MCF 10A (cell line): ENCODE results near the gene LRFN2. TPM values are rescaled to one million over a fixed set of nuclear protein-coding genes. Genes with fewer than 3 reads are reported as not detected.

Experiments
- BruUV-seq: library from RNA; stranded (reverse); fragments of 400-500 nt; replicated peaks from 2 replicates; lab custom pipeline; 2021; lab: Mats Ljungman, UMichigan
- CTCF ChIA-PET: fragments of 300-600 bp; sonication (Branson Sonifier 250); formaldehyde crosslinking; extraction: SDS; loops from one replicate; lab custom pipeline; 2021; ENCODE audit warnings: antibody characterized with exemption, inconsistent platforms; lab: Yijun Ruan, JAX
- POLR2A ChIA-PET: fragments of 300-600, 350-650 bp; sonication (Branson Sonifier 250); formaldehyde crosslinking; extraction: SDS; loops from one replicate; lab custom pipeline; 2020; ENCODE audit warnings: antibody characterized with exemption, inconsistent platforms; lab: Yijun Ruan, JAX
- DNase-seq: peaks from one replicate; pipeline ENCODE4 v3.0.0-alpha.2; 2018; ENCODE audit not compliant: unreplicated experiment
- H3K27ac Mint-ChIP-seq: one replicate; pipeline ENCODE4 v1.8.0; 2022; ENCODE audit warnings: mild to moderate bottlenecking, low read depth, mixed read lengths; ENCODE audit not compliant: unreplicated experiment
- H3K27me3 Mint-ChIP-seq: one replicate; pipeline ENCODE4 v1.8.0; 2022; ENCODE audit warnings: mixed read lengths; ENCODE audit not compliant: insufficient read depth, unreplicated experiment
- H3K36me3 Mint-ChIP-seq: one replicate; pipeline ENCODE4 v1.8.0; 2022; ENCODE audit warnings: mild to moderate bottlenecking, moderate library complexity, mixed read lengths; ENCODE audit not compliant: insufficient read depth, unreplicated experiment
- H3K4me1 Mint-ChIP-seq: one replicate; pipeline ENCODE4 v1.8.0; 2022; ENCODE audit warnings: mixed read lengths; ENCODE audit not compliant: insufficient read depth, unreplicated experiment
- H3K4me3 Mint-ChIP-seq: one replicate; pipeline ENCODE4 v1.8.0; 2022; ENCODE audit warnings: mild to moderate bottlenecking, moderate library complexity, mixed read lengths; ENCODE audit not compliant: unreplicated experiment
- H3K9me3 Mint-ChIP-seq: one replicate; pipeline ENCODE4 v1.8.0; 2022; ENCODE audit warnings: mixed read lengths; ENCODE audit not compliant: unreplicated experiment
- CTCF ChIP-seq: fragments of 200-600 bp; IDR thresholded peaks from one replicate; pipeline ENCODE4 v1.8.0; 2022; ENCODE audit warnings: antibody characterized with exemption, mild to moderate bottlenecking; ENCODE audit not compliant: unreplicated experiment
- intact Hi-C: fragments of 100-400 bp; cut with micrococcal nuclease; formaldehyde crosslinking; loops from 2 replicates; pipeline ENCODE4 v1.14.1; 2022
- total RNA-seq: library from RNA; stranded (reverse); gene quantifications from 2 replicates; pipeline ENCODE4 v1.2.3, GENCODE V29; 2022

LRFN2 gene
- total RNA-seq, 1 experiment from 2014 or later = not detected

DNA sequence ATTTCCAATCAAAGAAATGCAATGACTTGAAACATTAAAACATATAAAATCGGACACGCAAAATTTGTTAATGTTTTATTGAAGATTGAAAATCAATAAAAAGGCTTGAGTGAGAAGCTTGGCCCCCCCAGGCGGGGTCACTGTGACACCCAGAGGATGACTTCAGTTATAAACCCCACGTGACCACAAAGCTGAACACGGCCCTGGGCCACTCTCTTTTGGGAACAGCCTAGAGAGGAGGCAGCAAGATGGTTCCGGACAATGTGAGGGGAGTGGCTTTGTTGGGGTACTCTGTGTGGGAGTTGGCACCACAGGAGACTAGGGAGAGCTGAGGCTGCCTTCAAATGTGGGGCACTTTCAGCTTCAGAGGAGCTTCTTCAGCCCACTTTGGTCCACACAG lies 172.5 kb downstream of the LRFN2 start:
- ChIA-PET POLR2A (no interaction called here), CTCF (no interaction called here)
- H3K9me3 Mint-ChIP-seq = peaks cover 11% of the 10 kb centered on the region
- no peaks in the 10 kb centered on the region for H3K27me3 Mint-ChIP-seq
- DNase-seq = no peak
- H3K36me3 Mint-ChIP-seq = no peaks in the 10 kb centered on the region
- no peak for TF ChIP-seq CTCF
- BruUV-seq = no TSS peak
- no peak overlapping the region for H3K4me3 Mint-ChIP-seq
- intact Hi-C loops = no loop called here
- H3K4me1 Mint-ChIP-seq = no peaks in the 10 kb centered on the region
- H3K27ac Mint-ChIP-seq = no peak overlapping the region

GRCh38 chr6:40413239-40413638 lies 173.9 kb downstream of the LRFN2 start:
- no peak for DNase-seq
- no peak for TF ChIP-seq CTCF
- Mint-ChIP-seq H3K36me3 (no peaks in the 10 kb centered on the region), H3K27ac (no peak overlapping the region), H3K4me3 (no peak overlapping the region), H3K9me3 (peaks cover 7% of the 10 kb centered on the region), H3K4me1 (no peaks in the 10 kb centered on the region), H3K27me3 (no peaks in the 10 kb centered on the region)
- intact Hi-C loops = no loop called here
- POLR2A ChIA-PET = no interaction called here
- no TSS peak for BruUV-seq
- CTCF ChIA-PET = no interaction called here

DNA sequence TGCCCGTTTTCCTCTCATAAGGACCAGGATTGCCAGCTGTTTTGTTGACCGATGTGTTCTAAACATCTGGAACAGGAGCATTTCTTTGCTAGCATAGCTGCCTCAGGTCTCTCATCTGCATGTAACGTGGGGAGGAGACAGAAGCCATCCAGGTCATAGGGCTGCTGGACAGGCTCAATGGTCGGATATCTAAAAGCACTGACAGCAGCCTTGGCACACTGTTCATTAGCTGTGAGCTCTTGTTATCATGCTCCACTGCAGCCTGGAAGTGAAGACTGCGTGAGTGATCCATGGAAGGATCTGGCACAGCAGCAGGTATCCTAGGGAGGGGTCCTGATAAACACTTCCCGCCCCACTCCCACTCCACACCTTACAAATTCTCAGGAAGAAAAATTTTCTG lies 175.3 kb downstream of the LRFN2 start:
- ChIA-PET POLR2A (no interaction called here), CTCF (no interaction called here)
- Mint-ChIP-seq H3K4me3 (no peak overlapping the region), H3K9me3 (peaks cover 5% of the 10 kb centered on the region), H3K4me1 (no peaks in the 10 kb centered on the region), H3K36me3 (no peaks in the 10 kb centered on the region), H3K27ac (no peak overlapping the region), H3K27me3 (no peaks in the 10 kb centered on the region)
- TF ChIP-seq CTCF = no peak
- no TSS peak for BruUV-seq
- intact Hi-C loops = no loop called here
- no peak for DNase-seq

GRCh38 chr6:40410821-40411220 lies 176.3 kb downstream of the LRFN2 start:
- Mint-ChIP-seq H3K4me3 (no peak overlapping the region), H3K4me1 (no peaks in the 10 kb centered on the region), H3K9me3 (peaks cover 13% of the 10 kb centered on the region), H3K27me3 (no peaks in the 10 kb centered on the region), H3K27ac (no peak overlapping the region), H3K36me3 (no peaks in the 10 kb centered on the region)
- POLR2A ChIA-PET = no interaction called here
- intact Hi-C loops = no loop called here
- CTCF ChIA-PET = no interaction called here
- no TSS peak for BruUV-seq
- no peak for DNase-seq
- no peak for TF ChIP-seq CTCF
